HG03060 (cell line): ENCODE data around the gene CALU.

ENCODE experiments used
- ATAC-seq: cut with Tn5 transposase; IDR thresholded peaks from one replicate; pipeline ENCODE4 v1.9.1; 2021; ENCODE audit warnings: low read depth, moderate number of reproducible peaks; ENCODE audit not compliant: unreplicated experiment

The CALU gene

GRCh38 chr7:128721376-128721775 lies 17.8 kb upstream of the CALU start:
- ATAC-seq, result no peak

GRCh38 chr7:128724743-128725142 lies 14.4 kb upstream of the CALU start:
- no peak for ATAC-seq

- ATAC-seq, result no peak
Measured at GRCh38 chr7:128725531-128725930, 13.6 kb upstream of the CALU start.

DNA sequence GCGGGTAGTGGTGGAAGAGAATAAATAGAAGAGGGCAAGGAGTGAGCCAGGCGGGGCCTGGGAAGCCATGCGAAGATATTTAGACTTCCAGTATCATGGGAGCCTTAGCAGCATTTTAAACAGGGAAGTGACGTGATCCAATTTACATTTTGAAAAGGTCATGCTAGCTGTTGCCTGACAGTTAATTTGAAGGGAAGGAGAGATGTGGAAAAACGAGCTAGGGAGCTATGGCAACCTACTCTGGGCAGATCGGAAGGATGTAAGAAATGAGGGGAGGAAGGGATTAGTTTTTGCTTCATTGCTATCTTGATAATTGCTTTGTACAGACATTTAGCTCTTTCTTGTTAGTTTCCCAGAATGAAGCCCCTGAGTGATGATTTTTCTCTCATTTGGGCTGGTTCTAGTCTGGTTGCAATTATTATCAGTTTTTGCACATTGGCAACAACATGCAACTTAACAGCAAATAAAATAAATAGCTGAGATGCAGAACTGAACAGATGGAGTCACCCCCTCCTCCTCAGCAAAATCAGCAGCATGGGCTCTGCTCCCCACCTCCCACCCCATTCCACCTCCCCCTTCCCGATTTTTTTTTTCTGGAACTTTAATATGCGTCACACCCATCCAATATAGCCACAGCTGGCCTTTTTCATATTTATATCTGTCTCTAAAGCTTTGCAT lies 13.0 kb upstream of the CALU start:
- no peak for ATAC-seq

DNA sequence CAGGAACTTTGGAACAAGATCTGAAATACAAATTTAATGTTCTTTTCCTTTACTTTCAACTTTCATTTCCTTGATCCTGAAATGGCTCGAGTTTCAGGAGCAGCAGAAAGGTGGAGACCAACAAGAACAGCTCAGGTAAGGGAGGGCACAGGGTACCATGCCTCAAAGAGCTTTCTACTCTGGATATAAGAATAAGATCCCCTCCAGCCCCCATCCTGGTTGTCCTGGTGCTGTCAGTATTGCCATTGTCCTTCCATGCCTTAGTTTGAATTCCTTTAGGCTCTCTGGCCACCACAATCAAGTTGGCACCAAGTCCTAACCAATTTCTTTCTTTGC lies 12.5 kb upstream of the CALU start:
- ATAC-seq, result no peak

DNA sequence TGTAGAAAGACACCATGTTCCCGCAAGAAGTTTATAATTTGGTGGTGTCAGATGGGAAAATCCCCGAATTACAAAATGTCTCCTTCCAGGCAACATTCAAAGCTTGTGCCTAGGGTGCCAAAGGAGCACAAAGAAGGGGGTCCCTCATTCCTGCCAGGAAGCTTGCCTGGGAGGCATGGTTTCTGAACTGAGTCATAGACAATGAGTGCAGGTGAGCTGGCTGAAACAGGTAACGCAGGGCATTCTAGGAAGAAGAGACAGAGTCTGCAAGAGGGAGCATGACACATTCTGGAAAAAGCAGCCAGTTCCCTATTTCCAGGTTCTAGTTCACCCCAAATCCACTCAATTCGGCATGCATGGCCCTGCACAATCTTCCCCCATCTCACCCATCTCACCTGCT lies 11.9 kb upstream of the CALU start:
- ATAC-seq, result no peak

DNA sequence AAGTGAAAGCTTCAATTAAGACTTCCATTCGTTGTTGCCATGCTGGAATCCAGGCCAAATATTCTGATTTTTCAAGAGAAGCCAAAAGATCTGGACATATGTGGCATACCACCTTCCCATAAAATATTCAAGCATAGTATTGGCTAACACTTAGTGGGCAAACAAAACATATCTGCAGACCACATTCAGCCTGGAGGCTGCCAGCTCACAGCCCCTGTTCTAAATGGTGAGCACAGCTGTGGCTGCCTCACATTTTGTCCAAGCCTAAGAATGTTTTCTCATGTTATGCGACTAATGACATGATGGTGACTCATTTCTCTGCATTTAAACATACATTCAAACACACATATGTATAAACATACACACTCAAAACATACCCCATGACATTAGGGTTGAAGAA lies 10.6 kb upstream of the CALU start:
- no peak for ATAC-seq

GRCh38 chr7:128729494-128729893 lies 9.7 kb upstream of the CALU start:
- ATAC-seq, result no peak

GRCh38 chr7:128731184-128731583 lies 8.0 kb upstream of the CALU start:
- ATAC-seq, result no peak

DNA sequence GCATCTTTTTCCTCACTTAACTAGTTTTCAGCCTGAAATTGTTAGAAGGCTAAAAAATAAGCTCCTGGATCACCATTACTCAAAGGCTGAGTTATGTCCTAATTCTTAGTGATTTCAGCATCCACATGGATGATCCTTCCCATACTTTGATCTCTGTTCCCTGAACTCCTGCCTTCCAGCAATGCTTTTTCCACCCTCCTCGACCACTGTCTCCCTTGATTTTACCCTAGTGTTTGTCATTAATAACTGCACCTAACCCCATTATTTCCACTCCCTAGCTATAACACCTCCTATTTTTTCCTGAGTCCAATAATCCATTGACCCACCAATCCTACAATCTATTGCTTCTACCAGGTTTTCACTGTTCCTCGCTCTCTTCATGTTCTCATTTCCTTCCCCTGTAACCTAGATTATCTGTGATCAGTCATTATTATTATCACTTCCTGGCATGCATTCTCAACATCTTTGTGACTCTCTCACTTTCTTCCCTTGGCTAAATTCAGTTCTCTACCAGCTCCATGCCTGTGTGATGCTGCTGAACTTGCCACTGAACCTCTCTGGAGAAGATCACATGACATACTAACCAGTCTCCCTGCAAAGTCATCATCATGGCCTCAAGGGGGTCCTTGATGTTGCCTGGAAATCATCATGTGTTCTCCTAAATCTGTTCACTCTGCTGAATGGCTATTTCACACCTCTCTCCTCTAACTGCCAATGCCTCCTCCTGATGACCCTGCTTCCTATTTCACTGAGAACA lies 6.5 kb upstream of the CALU start:
- no peak for ATAC-seq

DNA sequence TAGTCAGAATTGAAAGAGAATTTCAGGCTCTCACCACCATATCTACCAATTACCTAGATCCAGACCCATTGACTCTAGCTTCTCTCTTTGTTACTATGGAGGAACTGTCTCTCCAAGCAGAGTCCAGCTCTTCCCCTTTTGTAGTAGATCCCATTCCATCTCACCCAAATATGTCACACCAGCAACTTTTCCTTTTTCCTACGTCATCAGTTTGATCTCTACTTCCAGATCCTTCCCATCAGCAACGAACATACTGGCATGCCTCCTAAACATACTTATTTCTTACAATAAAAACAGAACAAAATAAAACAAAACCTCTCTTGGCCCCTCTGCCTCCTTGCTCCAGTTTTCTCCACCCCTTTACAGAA lies 5.9 kb upstream of the CALU start:
- ATAC-seq, result no peak

DNA sequence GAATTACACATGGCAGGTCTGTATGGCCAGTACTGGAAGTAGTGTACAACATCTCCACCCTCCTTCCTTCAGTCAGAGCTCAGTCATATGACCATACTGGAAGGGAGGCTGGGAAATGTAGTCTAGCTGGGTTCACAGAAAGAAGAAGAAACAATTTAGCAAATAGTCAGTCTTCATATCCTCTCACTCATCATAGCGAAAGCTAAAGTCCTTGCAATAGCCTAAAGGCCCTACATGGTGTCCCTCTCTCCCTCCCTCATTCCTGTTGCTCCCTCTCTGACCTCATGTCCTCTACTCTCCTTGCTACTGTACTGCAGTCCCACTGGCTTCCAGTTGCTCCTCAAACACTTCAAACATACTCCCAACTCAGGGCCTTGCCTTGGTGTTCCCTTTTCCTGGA lies 4.3 kb upstream of the CALU start:
- no peak for ATAC-seq

DNA sequence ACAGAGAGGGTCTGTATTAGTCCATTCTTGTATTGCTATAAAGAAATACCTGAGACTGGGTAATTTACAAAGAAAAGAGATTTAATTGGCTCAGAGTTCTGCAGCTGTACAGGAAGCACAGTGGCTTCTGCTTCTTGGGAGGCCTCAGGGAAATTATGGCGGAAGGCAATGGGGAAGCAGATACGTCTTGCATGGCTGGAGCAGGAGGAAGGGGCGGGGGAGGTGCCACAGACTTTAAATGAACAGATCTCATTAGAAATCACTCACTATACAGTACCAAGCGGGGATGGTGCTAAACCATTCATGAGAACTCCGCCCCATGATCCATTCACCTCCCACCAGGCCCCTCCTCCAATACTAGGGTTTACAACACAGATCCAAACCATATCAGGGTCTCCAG lies 3.7 kb upstream of the CALU start:
- no peak for ATAC-seq

GRCh38 chr7:128737441-128737840 lies 1.7 kb upstream of the CALU start:
- ATAC-seq, result no peak

- no peak for ATAC-seq
Measured at GRCh38 chr7:128737867-128738385, 1.2 kb upstream of the CALU start.

DNA sequence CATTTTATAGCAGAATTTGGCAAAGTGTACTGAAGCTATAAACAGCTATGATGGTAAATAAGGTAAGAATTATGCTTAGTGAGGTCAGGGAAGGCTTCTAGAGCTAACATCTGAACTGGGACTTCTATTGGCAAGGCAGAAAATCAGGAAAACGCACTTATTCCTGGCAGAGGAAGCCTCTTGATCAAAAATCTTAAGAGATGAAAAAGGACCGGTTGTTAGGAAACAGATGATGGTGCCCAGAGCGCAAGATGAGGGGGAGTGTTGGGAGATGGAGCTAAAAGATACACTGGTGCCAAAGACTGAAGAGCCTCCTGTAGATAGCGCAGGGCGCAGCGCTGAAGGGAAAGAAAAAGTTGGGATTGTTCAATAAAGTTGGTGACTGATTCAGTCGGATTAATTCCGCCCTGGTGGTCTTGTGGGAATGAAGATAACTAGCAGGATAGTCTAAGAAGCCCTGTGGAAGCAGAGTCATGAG lies 550 bp upstream of the CALU start:
- ATAC-seq, result no peak

- no peak for ATAC-seq
Measured at GRCh38 chr7:128739990-128740682, 977 bp downstream of the CALU start.

DNA sequence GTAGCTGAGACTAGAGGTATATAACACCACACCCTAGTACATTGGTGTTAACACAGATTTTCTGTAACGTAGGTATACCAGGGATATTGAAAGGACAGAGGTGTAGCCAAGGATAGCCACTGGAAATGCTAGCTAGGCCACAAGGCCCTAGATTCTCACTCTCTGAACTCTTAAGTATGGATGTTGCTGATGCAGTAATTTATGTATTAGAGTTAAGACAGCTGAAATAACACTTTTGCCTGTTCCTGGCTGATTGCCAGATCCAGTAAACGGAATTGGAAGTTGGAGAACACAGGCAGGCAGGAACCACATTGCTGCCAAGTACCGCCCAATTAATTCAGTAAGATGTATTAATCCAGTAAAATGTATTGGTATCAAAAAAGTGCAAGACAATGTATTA lies 1.8 kb downstream of the CALU start:
- ATAC-seq, result no peak

- no peak for ATAC-seq
Measured at GRCh38 chr7:128741491-128741890, 2.3 kb downstream of the CALU start.

GRCh38 chr7:128742206-128742605 lies 3.0 kb downstream of the CALU start:
- ATAC-seq, result no peak

- ATAC-seq, result no peak
Measured at GRCh38 chr7:128743112-128743772, 4.1 kb downstream of the CALU start.
